ENCODE measurements around the gene VAV2. TPM values are rescaled to one million over a fixed set of nuclear protein-coding genes. Genes with fewer than 3 reads are reported as not detected.
A peak's percentile ranks its signal among the peaks of the same experiment; 100 is the strongest.

The VAV2 gene
- polyA plus RNA-seq, 2 of the 4 experiments (the other 2 are of a cell fraction) = 9.8 to 21.4 TPM

DNA sequence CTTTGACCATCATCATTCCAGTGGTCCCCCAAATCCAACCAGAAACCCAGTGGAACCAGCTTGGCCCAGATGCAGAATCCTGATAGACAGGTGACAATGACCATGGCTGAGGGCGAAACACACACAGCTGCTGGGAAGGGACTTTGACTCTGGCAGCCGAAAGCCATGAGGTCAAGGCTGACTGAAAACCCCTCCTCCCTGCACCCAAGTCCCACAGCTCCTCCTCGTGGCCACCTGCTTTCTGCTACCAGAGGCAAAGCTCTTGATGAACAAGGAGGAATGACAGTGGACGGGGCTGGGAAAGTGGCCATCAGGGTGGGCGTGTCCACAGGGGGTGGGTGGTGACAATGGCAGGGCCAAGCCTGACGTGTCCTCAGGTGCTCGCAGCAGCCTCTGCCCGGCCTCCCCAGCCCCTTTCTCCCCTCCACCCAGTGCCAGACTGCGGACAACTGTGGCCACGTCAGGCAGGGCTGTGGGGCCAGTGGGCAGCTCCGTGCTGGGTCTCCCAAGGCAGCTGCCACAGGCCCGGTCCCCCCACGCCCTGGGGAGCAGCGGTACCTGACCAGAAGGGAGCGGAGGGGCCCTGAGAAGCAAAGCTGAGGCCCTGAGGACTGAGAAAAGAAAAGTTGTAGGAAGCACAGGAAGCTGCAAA is 223.1 kb downstream of the VAV2 start:
- ATAC-seq = peak; percentile 21 to 45; a peak in 3 of 6 replicates
- ChIA-PET CTCF (interaction anchor here (0.7 to 5.1 kb wide), 7 partner anchors 9 to 225 kb away, joined by 3 to 57 read pairs (median 11); no protein-coding TSS in a partner anchor), POLR2A (no interaction called here)
- DNase-seq (ENCODE audit: low read depth in 1 of 2, low spot score in 1 of 2) = peak in 1 of 2 experiments; percentile 25
- Histone ChIP-seq H3K4me2 (no peak overlapping the region), H3K27ac (no peak overlapping the region), H3K4me3 (no peak overlapping the region), H3K9me3 (peaks cover 17% of the 10 kb centered on the region), H3K4me1 (no peaks in the 10 kb centered on the region)
- TF ChIP-seq JUNB (IDR thresholded peaks at IDR 0.05) = no peak
- TF ChIP-seq POLR2A (IDR thresholded peaks at IDR 0.05; ENCODE audit: low read length) = no peak
- TF ChIP-seq RAD21 (conservative IDR thresholded peaks at IDR 0.05 in 1 of 2, IDR thresholded peaks at IDR 0.05 in 1 of 2) = no peak
- TF ChIP-seq, protein P1, sequence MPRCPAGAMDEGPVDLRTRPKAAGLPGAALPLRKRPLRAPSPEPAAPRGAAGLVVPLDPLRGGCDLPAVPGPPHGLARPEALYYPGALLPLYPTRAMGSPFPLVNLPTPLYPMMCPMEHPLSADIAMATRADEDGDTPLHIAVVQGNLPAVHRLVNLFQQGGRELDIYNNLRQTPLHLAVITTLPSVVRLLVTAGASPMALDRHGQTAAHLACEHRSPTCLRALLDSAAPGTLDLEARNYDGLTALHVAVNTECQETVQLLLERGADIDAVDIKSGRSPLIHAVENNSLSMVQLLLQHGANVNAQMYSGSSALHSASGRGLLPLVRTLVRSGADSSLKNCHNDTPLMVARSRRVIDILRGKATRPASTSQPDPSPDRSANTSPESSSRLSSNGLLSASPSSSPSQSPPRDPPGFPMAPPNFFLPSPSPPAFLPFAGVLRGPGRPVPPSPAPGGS (IDR thresholded peaks at IDR 0.05) = no peak
- TF ChIP-seq CHD2 (IDR thresholded peaks at IDR 0.05; ENCODE audit: low read length, partially characterized antibody) = no peak
- TF ChIP-seq TP53 (CRISPR knock-in tag; IDR thresholded peaks at IDR 0.05) = no peak
- TF ChIP-seq CTCF (IDR thresholded peaks at IDR 0.05) = no peak
- TF ChIP-seq RARB (CRISPR knock-in tag; IDR thresholded peaks at IDR 0.05) = no peak
- no peak for TF ChIP-seq NPAS2 (CRISPR knock-in tag; IDR thresholded peaks at IDR 0.05; ENCODE audit: borderline replicate concordance)
- no peak for TF ChIP-seq RFX5 (IDR thresholded peaks at IDR 0.05)
- TF ChIP-seq, protein P2, sequence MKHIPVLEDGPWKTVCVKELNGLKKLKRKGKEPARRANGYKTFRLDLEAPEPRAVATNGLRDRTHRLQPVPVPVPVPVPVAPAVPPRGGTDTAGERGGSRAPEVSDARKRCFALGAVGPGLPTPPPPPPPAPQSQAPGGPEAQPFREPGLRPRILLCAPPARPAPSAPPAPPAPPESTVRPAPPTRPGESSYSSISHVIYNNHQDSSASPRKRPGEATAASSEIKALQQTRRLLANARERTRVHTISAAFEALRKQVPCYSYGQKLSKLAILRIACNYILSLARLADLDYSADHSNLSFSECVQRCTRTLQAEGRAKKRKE (CRISPR knock-in tag; IDR thresholded peaks at IDR 0.05; ENCODE audit: low read depth) = no peak
- no peak for TF ChIP-seq ZC3H11A (IDR thresholded peaks at IDR 0.05)
- no peak for TF ChIP-seq HEYL (CRISPR knock-in tag; IDR thresholded peaks at IDR 0.05)
- TF ChIP-seq CHD4 (IDR thresholded peaks at IDR 0.05; ENCODE audit: borderline replicate concordance) = no peak
- TF ChIP-seq POLR2AphosphoS2 (conservative IDR thresholded peaks at IDR 0.05; ENCODE audit: low read length) = no peak
- no peak for FAIRE-seq
- 89% methylated on average over 12 of the region's 15 CpGs for WGBS (ENCODE audit: missing lambda C conversion rate)

DNA sequence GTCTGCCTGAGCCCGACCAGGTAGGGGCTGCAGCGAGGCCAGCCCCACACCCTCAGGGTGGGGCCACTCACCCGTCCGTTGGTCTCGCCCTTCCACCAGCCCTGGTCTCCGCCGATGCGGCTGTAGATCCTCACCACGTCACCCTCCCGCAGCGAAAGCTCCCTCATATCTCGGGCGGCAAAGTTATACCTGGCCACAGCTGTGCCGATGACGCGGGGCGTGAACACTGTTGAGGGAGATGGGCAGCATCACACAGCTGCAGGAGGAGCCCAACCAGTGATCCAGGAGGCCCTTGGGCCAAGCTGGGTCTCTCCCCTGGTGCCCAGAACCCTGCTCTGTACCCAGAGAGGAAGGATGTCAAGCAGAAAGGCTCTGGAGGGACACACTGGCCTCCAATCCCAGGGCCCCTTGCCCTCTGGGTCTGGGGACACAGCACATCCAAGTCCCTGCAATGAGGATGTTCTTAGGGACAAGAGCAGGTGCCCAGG is 223.7 kb downstream of the VAV2 start:
- CTCF ChIA-PET = interaction anchor here (1.5 to 5.1 kb wide), 5 partner anchors 10 to 226 kb away, joined by 5 to 57 read pairs (median 17); no protein-coding TSS in a partner anchor

More for the DNA sequence above, 223.7 kb downstream of the VAV2 start:
- WGBS (ENCODE audit: missing lambda C conversion rate) = 97% methylated on average over 17 of the region's 17 CpGs
- ATAC-seq (no peak), FAIRE-seq (no peak), DNase-seq (ENCODE audit: low read depth in 1 of 2, low spot score in 1 of 2) (no peak)
- TF ChIP-seq USF2 (IDR thresholded peaks at IDR 0.05) = no peak
- TF ChIP-seq, protein P2 (CRISPR knock-in tag; IDR thresholded peaks at IDR 0.05; ENCODE audit: low read depth) = no peak
- TF ChIP-seq JUNB (IDR thresholded peaks at IDR 0.05) = no peak
- TF ChIP-seq ELK1 (IDR thresholded peaks at IDR 0.05; ENCODE audit: low read depth, low read length) = no peak
- no peak for TF ChIP-seq FOSL2 (IDR thresholded peaks at IDR 0.05)
- TF ChIP-seq FOSL2 (CRISPR knock-in tag; IDR thresholded peaks at IDR 0.05) = no peak
- TF ChIP-seq CHD4 (IDR thresholded peaks at IDR 0.05; ENCODE audit: borderline replicate concordance) = no peak
- TF ChIP-seq ZFP36 (IDR thresholded peaks at IDR 0.05; ENCODE audit: borderline replicate concordance, partially characterized antibody) = no peak
- TF ChIP-seq HOXA7 (CRISPR knock-in tag; IDR thresholded peaks at IDR 0.05) = no peak
- TF ChIP-seq ZC3H11A (IDR thresholded peaks at IDR 0.05) = no peak
- no peak overlapping the region for H3K4me3 ChIP-seq
- H3K27ac ChIP-seq = no peak overlapping the region
- peaks cover 12% of the 10 kb centered on the region for H3K9me3 ChIP-seq
- H3K4me2 ChIP-seq = no peak overlapping the region
- POLR2A ChIA-PET = no interaction called here
- no peaks in the 10 kb centered on the region for H3K4me1 ChIP-seq

All from A549 (cell line).